HG02571 (cell line): ENCODE results near the gene LAMB3.
A peak's percentile ranks its signal among the peaks of the same experiment; 100 is the strongest.

Experiments
- ATAC-seq: cut with Tn5 transposase; IDR thresholded peaks from one replicate; pipeline ENCODE4 v1.9.1; 2021; ENCODE audit warnings: mild to moderate bottlenecking, moderate library complexity; ENCODE audit not compliant: unreplicated experiment

Gene LAMB3

DNA sequence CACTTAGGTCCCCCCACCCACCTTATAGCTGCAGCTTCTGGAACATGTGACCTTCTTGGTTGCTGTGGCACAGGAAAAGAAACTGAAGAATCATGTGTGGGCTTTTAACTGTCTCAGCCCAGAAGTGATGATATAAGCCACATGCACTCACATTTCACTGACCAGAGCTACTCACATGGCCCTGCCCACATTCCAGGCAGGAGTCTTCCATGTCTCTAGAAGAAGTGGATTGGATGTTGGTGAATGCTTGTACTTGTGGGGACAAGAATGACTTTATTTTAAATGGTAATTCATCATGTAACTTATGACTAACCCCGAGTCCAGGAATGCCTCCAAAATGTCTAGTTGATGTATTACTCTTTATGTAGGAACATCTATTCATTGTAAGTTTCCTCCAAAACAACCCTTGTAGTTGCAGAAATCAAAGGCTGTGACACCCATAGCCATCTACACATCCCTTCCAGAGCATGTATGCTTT is 84.5 kb downstream of the LAMB3 start:
- no peak for ATAC-seq

DNA sequence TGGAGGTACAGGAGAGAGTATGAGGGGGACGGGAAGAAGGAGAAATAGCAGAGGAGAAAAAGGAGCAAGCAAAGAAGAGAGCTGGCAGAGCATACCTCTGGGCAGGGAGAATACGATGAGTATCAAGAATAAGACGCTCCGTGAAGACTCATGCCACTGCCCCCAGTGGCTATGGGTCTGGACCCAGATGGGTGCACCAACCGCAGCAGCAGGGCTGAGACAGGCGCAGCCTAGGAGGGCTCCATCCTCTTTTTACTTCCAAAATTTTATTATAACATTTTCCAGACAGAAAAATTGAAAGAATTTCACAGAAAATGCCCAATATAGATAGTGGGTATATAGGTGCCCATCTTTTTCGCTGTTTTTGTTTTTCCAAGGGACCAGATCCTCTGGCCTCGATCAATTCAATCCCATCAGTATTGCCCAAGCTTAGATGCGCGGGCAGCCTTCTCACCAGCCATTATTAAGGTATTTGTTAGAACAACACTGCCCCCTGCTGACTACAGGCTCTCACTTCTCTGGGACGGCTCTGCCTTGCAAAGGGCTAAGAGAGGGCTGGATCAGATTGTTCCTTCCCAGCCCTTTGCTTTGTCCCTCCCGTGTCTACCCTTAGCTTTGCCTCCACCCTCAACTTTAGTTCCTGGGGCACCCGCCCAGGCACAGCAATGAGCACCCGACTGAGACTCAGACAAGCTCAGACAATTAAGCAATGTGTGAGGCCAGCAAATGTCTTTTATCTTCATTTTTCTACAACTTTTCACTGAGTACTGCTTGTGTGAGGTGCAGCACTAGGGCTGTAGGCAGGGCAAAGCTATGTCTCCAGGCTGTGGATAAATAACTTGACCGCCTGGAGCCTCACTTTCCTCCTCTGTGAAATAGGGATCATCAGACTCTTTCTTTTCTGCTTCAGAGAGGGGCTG is 86.2 kb downstream of the LAMB3 start:
- peak; percentile 75 for ATAC-seq
